HCT116 (cell line): ENCODE results near the gene RAD51AP1. TPM values are rescaled to one million over a fixed set of nuclear protein-coding genes. Genes with fewer than 3 reads are reported as not detected.
A peak's percentile ranks its signal among the peaks of the same experiment; 100 is the strongest.

Source experiments
- ATAC-seq: fragments of 200-7000 bp; cut with Tn5 transposase; 2 replicates; pipeline ENCODE4 v1.9.1; 2020; ENCODE audit warnings: mild to moderate bottlenecking, moderate library complexity
- BruUV-seq: library from RNA; stranded (reverse); fragments of 400-500 nt; replicated peaks from 2 replicates; lab custom pipeline; 2021; lab: Mats Ljungman, UMichigan
- CTCF ChIA-PET: fragments of 300-600 bp; sonication (Branson Sonifier 250); formaldehyde crosslinking; loops from one replicate; lab custom pipeline; 2021; ENCODE audit warnings: antibody characterized with exemption; lab: Charles Lee
- POLR2A ChIA-PET: fragments of 300-600, 350-600 bp; sonication (Branson Sonifier 250); formaldehyde crosslinking; loops from one replicate; lab custom pipeline; 2021; ENCODE audit warnings: antibody characterized with exemption; lab: Charles Lee
- RAD21 ChIA-PET, 2 experiments: fragments of 300-600 bp; sonication (Branson Sonifier 250); formaldehyde crosslinking; loops; one replicate each; lab custom pipeline; 2023; ENCODE audit warnings: low total read pairs in 2 of 2; ENCODE audit not compliant: uncharacterized antibody in 2 of 2, unreplicated experiment in 2 of 2, low non-redundant PET in 1 of 2; lab: Charles Lee
- DNase-seq: peaks from one replicate; pipeline ENCODE4 v3.0.0-alpha.2; 2010; ENCODE audit warnings: low read depth, low spot score
- H2AFZ ChIP-seq: fragments of 200-600 bp; shearing (Covaris generic), sonication (generic); 2 replicates; pipeline ENCODE4 v1.6.1; 2017; ENCODE audit warnings: low read depth, mixed run types, mixed read lengths, antibody characterized with exemption, low read length; ENCODE audit not compliant: poor library complexity, severe bottlenecking
- H3K27ac ChIP-seq: 2 replicates; pipeline ENCODE4 v1.5.1; 2012; ENCODE audit warnings: low read depth, low read length
- H3K27me3 ChIP-seq: fragments of 200-600 bp; sonication (generic); 2 replicates; pipeline ENCODE4 v1.6.1; 2016; ENCODE audit warnings: mixed run types, low read length, mixed read lengths; ENCODE audit not compliant: insufficient read depth
- H3K36me3 ChIP-seq, 2 experiments: fragments of 200-500 bp in 1 of 2; fragments of 200-600 bp in 1 of 2; sonication (Bioruptor generic) in 1 of 2; sonication (generic) in 1 of 2; 2 replicates each; pipeline versions ENCODE4 v1.5.1 to v1.6.1; 2014 to 2016; ENCODE audit warnings: low read length in 2 of 2, inconsistent platforms in 1 of 2, mixed read lengths in 1 of 2, mixed run types in 1 of 2; ENCODE audit not compliant: insufficient read depth in 2 of 2, control insufficient read depth in 1 of 2
- H3K4me1 ChIP-seq, 2 experiments: fragments of 200-600 bp in 1 of 2; sonication (generic) in 1 of 2; 2 replicates each; pipeline versions ENCODE4 v1.5.1 to v1.6.1; 2012 to 2017; ENCODE audit warnings: low read length in 2 of 2, inconsistent platforms in 1 of 2, mild to moderate bottlenecking in 1 of 2, mixed read lengths in 1 of 2, mixed run types in 1 of 2, moderate library complexity in 1 of 2; ENCODE audit not compliant: insufficient read depth in 2 of 2, control insufficient read depth in 1 of 2
- H3K4me2 ChIP-seq: fragments of 200-600 bp; sonication (generic); 2 replicates; pipeline ENCODE4 v1.6.1; 2017; ENCODE audit warnings: mixed run types, low read length, mixed read lengths
- H3K4me3 ChIP-seq, 2 experiments: fragments of 200-600 bp in 1 of 2; sonication (generic) in 1 of 2; replicated peaks in 1 of 2; 2 replicates each; pipeline ENCODE4 v1.5.1; 2011 to 2016; ENCODE audit warnings: low read length in 2 of 2, control low read depth in 1 of 2, low read depth in 1 of 2, mild to moderate bottlenecking in 1 of 2, mixed read lengths in 1 of 2, mixed run types in 1 of 2
- H3K79me2 ChIP-seq: fragments of 200-600 bp; sonication (generic); 2 replicates; pipeline ENCODE4 v1.6.1; 2017; ENCODE audit warnings: mild to moderate bottlenecking, mixed run types, low read length, moderate library complexity, mixed read lengths; ENCODE audit not compliant: insufficient read depth
- H3K9ac ChIP-seq: fragments of 200-600 bp; sonication (generic); 2 replicates; pipeline ENCODE4 v1.6.1; 2016; ENCODE audit warnings: low read length, mixed read lengths
- H3K9me2 ChIP-seq: fragments of 200-600 bp; sonication (generic), shearing (Covaris generic); 2 replicates; pipeline ENCODE4 v1.6.1; 2017; ENCODE audit warnings: mixed run types, mild to moderate bottlenecking, moderate library complexity; ENCODE audit not compliant: insufficient read depth
- H3K9me3 ChIP-seq, 2 experiments: fragments of 200-500 bp in 1 of 2; fragments of 200-600 bp in 1 of 2; sonication (Bioruptor generic) in 1 of 2; sonication (generic) in 1 of 2; 2 replicates each; pipeline ENCODE4 v1.6.1; 2014 to 2017; ENCODE audit warnings: low read length in 2 of 2, mixed read lengths in 2 of 2, inconsistent platforms in 1 of 2, low read depth in 1 of 2, mild to moderate bottlenecking in 1 of 2, mixed run types in 1 of 2, moderate library complexity in 1 of 2; ENCODE audit not compliant: control insufficient read depth in 1 of 2, insufficient read depth in 1 of 2
- H4K20me1 ChIP-seq: fragments of 200-600 bp; sonication (generic), shearing (Covaris generic); 2 replicates; pipeline ENCODE4 v1.6.1; 2017; ENCODE audit warnings: mixed run types, mild to moderate bottlenecking, moderate library complexity; ENCODE audit not compliant: insufficient read depth
- CBX3 ChIP-seq: IDR thresholded peaks from 2 replicates; pipeline ENCODE4 v1.6.1; 2012; ENCODE audit warnings: low read depth
- EGR1 ChIP-seq: IDR thresholded peaks from 2 replicates; pipeline ENCODE4 v1.6.1; 2012; ENCODE audit warnings: low read depth
- ELF1 ChIP-seq: IDR thresholded peaks from 2 replicates; pipeline ENCODE4 v1.6.1; 2012; ENCODE audit warnings: low read depth, borderline replicate concordance
- EZH2 ChIP-seq: fragments of 200-600 bp; sonication (generic); IDR thresholded peaks from 2 replicates; pipeline ENCODE4 v1.6.1; 2017; ENCODE audit warnings: antibody characterized with exemption, mixed run types
- EZH2phosphoT487 ChIP-seq: fragments of 200-600 bp; IDR thresholded peaks from 2 replicates; pipeline ENCODE4 v1.6.1; 2018; ENCODE audit warnings: antibody characterized with exemption, borderline replicate concordance
- JUND ChIP-seq: IDR thresholded peaks from 2 replicates; pipeline ENCODE4 v1.6.1; 2012
- POLR2A ChIP-seq: IDR thresholded peaks from 2 replicates; pipeline ENCODE4 v1.7.0; 2011; ENCODE audit warnings: borderline replicate concordance; ENCODE audit not compliant: insufficient read depth, insufficient read length; ENCODE audit errors: extremely low read depth
- POLR2AphosphoS5 ChIP-seq: IDR thresholded peaks from 2 replicates; pipeline ENCODE4 v1.6.1; 2011; ENCODE audit warnings: mild to moderate bottlenecking, low read depth, low read length, moderate library complexity
- RAD21 ChIP-seq: IDR thresholded peaks from 2 replicates; pipeline ENCODE4 v1.6.1; 2012; ENCODE audit warnings: low read depth, mild to moderate bottlenecking
- SIN3A ChIP-seq: IDR thresholded peaks from 2 replicates; pipeline ENCODE4 v1.6.1; 2012; ENCODE audit warnings: low read depth
- SP1 ChIP-seq: IDR thresholded peaks from 2 replicates; pipeline ENCODE4 v1.6.1; 2012; ENCODE audit warnings: low read depth
- TCF7L2 ChIP-seq: IDR thresholded peaks from 2 replicates; pipeline ENCODE4 v1.7.0; 2011; ENCODE audit warnings: borderline replicate concordance, inconsistent platforms; ENCODE audit not compliant: insufficient read depth, insufficient read length; ENCODE audit errors: extremely low read depth
- YY1 ChIP-seq: IDR thresholded peaks from 2 replicates; pipeline ENCODE4 v1.6.1; 2011; ENCODE audit warnings: low read length, low read depth, moderate library complexity, mild to moderate bottlenecking; ENCODE audit not compliant: insufficient replicate concordance; ENCODE audit errors: extremely low read depth
- ZFX ChIP-seq: fragments of 450-650 bp; IDR thresholded peaks from 2 replicates; pipeline ENCODE4 v1.6.1; 2017
- ZNF274 ChIP-seq: fragments of 200-500 bp; sonication (Bioruptor generic); IDR thresholded peaks from 2 replicates; pipeline ENCODE4 v1.6.1; 2014; ENCODE audit warnings: mild to moderate bottlenecking, low read depth, low read length, inconsistent platforms
- intact Hi-C: fragments of 100-400 bp; cut with micrococcal nuclease; formaldehyde crosslinking; loops from 2 replicates; pipeline ENCODE4 v1.10.0; 2022
- total RNA-seq: library from RNA; stranded (reverse); gene quantifications from one replicate; pipeline ENCODE4 v1.2.1, GENCODE V29; 2021; ENCODE audit not compliant: unreplicated experiment
- TF ChIP-seq, protein P1 (sequence below): IDR thresholded peaks from 2 replicates; pipeline ENCODE4 v1.6.1; 2012
- TF ChIP-seq, protein P2 (sequence below): IDR thresholded peaks from 2 replicates; pipeline ENCODE4 v1.6.1; 2012
- TF ChIP-seq, protein P3 (sequence below): IDR thresholded peaks from 2 replicates; pipeline ENCODE4 v1.6.1; 2012; ENCODE audit warnings: low read depth
- TF ChIP-seq, protein P4 (sequence below), 3 experiments: fragments of 200-600 bp in 1 of 3; sonication (generic) in 1 of 3; IDR thresholded peaks in 2 of 3; conservative IDR thresholded peaks in 1 of 3; 2 replicates each; pipeline ENCODE4 v1.5.1; 2012 to 2017; ENCODE audit warnings: low read depth in 2 of 3, low read length in 2 of 3, antibody characterized with exemption in 1 of 3, borderline replicate concordance in 1 of 3, control low read depth in 1 of 3, mild to moderate bottlenecking in 1 of 3, mixed read lengths in 1 of 3, mixed run types in 1 of 3, moderate library complexity in 1 of 3; ENCODE audit not compliant: insufficient read depth in 1 of 3

RAD51AP1 gene
- total RNA-seq, 1 experiment from 2014 or later, result 28.2 TPM

DNA sequence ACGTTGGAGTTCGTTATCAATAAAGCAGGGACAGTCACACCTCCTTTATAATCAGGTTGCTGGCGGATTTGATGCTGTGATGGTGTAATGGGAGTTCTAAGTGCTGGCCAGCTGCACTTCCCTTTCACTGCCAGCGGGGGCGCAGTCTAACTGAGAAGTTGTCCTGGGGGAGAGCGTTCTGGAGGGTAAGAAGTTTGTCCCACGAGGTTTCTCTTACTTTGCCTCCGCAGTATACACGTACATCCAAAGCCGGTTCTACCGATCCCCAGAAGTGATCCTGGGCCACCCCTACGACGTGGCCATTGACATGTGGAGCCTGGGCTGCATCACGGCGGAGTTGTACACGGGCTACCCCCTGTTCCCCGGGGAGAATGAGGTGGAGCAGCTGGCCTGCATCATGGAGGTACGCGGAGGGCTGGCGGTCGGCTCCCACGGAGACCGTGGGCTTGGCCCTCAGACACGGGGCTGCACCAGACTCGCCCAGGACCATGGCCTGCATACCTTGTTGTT is 66.0 kb downstream of the RAD51AP1 start:
- RAD21 ChIA-PET, result no interaction called here
- POLR2A ChIA-PET, result no interaction called here
- no peaks in the 10 kb centered on the region for H3K9me2 ChIP-seq
- peak overlapping the region; percentile 83 to 89 for H3K4me3 ChIP-seq
- H3K27ac ChIP-seq, result peak overlapping the region; percentile 34; the same call in 1 of the 2 replicates
- CTCF ChIA-PET, result interaction anchor here (0.8 to 1.9 kb wide), 3 partner anchors 13 to 19 kb away, joined by 3 to 5 read pairs (median 3); no protein-coding TSS in a partner anchor
- H2AFZ ChIP-seq, result peak overlapping the region; percentile 89
- H3K4me1 ChIP-seq, result peaks cover 2 to 9% of the 10 kb centered on the region in 2 experiments; a peak in 1 of 4 replicates
- peak overlapping the region; percentile 86 for H3K4me2 ChIP-seq
- ATAC-seq (peak; percentile 92), DNase-seq (peak; percentile 81)
- no peaks in the 10 kb centered on the region for H3K36me3 ChIP-seq
- BruUV-seq, result no TSS peak
- no peaks in the 10 kb centered on the region for H4K20me1 ChIP-seq
- H3K79me2 ChIP-seq, result no peaks in the 10 kb centered on the region; the same call in 1 of the 2 replicates
- H3K27me3 ChIP-seq, result no peaks in the 10 kb centered on the region; the same call in 1 of the 2 replicates
- H3K9me3 ChIP-seq, result no peaks in the 10 kb centered on the region
- intact Hi-C loops, result loop anchor here (2.0 to 10.0 kb wide), 3 partner anchors 44 to 150 kb away; partner anchors contain the start of genes AKAP3, NDUFA9 and RAD51AP1
- peak overlapping the region; percentile 75 for H3K9ac ChIP-seq
- TF ChIP-seq EZH2 (no peak), POLR2A (peak; percentile 32), TCF7L2 (peak; percentile 17), JUND (no peak), EGR1 (no peak), SIN3A (peak; percentile 49; the same call in 1 of the 2 replicates), POLR2AphosphoS5 (peak; percentile 76), RAD21 (peak; percentile 38; the same call in 1 of the 2 replicates), SP1 (no peak; the same call in 1 of the 2 replicates), ZNF274 (no peak), CBX3 (peak; percentile 65; the same call in 1 of the 2 replicates), YY1 (no peak), ELF1 (no peak), EZH2phosphoT487 (no peak), ZFX (peak; percentile 40; the same call in 1 of the 2 replicates)
- TF ChIP-seq, protein P1, sequence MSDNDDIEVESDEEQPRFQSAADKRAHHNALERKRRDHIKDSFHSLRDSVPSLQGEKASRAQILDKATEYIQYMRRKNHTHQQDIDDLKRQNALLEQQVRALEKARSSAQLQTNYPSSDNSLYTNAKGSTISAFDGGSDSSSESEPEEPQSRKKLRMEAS, result peak; percentile 81
- TF ChIP-seq, protein P2, sequence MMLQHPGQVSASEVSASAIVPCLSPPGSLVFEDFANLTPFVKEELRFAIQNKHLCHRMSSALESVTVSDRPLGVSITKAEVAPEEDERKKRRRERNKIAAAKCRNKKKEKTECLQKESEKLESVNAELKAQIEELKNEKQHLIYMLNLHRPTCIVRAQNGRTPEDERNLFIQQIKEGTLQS, result no peak
- TF ChIP-seq, protein P3, sequence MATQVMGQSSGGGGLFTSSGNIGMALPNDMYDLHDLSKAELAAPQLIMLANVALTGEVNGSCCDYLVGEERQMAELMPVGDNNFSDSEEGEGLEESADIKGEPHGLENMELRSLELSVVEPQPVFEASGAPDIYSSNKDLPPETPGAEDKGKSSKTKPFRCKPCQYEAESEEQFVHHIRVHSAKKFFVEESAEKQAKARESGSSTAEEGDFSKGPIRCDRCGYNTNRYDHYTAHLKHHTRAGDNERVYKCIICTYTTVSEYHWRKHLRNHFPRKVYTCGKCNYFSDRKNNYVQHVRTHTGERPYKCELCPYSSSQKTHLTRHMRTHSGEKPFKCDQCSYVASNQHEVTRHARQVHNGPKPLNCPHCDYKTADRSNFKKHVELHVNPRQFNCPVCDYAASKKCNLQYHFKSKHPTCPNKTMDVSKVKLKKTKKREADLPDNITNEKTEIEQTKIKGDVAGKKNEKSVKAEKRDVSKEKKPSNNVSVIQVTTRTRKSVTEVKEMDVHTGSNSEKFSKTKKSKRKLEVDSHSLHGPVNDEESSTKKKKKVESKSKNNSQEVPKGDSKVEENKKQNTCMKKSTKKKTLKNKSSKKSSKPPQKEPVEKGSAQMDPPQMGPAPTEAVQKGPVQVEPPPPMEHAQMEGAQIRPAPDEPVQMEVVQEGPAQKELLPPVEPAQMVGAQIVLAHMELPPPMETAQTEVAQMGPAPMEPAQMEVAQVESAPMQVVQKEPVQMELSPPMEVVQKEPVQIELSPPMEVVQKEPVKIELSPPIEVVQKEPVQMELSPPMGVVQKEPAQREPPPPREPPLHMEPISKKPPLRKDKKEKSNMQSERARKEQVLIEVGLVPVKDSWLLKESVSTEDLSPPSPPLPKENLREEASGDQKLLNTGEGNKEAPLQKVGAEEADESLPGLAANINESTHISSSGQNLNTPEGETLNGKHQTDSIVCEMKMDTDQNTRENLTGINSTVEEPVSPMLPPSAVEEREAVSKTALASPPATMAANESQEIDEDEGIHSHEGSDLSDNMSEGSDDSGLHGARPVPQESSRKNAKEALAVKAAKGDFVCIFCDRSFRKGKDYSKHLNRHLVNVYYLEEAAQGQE, result no peak
- TF ChIP-seq, protein P4, sequence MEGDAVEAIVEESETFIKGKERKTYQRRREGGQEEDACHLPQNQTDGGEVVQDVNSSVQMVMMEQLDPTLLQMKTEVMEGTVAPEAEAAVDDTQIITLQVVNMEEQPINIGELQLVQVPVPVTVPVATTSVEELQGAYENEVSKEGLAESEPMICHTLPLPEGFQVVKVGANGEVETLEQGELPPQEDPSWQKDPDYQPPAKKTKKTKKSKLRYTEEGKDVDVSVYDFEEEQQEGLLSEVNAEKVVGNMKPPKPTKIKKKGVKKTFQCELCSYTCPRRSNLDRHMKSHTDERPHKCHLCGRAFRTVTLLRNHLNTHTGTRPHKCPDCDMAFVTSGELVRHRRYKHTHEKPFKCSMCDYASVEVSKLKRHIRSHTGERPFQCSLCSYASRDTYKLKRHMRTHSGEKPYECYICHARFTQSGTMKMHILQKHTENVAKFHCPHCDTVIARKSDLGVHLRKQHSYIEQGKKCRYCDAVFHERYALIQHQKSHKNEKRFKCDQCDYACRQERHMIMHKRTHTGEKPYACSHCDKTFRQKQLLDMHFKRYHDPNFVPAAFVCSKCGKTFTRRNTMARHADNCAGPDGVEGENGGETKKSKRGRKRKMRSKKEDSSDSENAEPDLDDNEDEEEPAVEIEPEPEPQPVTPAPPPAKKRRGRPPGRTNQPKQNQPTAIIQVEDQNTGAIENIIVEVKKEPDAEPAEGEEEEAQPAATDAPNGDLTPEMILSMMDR (IDR thresholded peaks at IDR 0.05 in 2 of 3, conservative IDR thresholded peaks at IDR 0.05 in 1 of 3; ENCODE audit: borderline replicate concordance in 1 of 3, insufficient read depth in 1 of 3, low read depth in 2 of 3, low read length in 2 of 3), result peak; percentile 44 to 98 (median 96); a peak in 5 of 6 replicates
